Dedifferentiated amniotic fluid mesenchymal stem cell (primary cell): ENCODE data around the gene RTF1.
"Not testable (repeated sequence)": the region's sequence is repeated elsewhere in the genome, so short reads cannot be mapped to it uniquely, and the experiment has no call there.

ENCODE experiments used
- DNase-seq: peaks from one replicate; pipeline ENCODE4 v3.0.0-alpha.2; 2016; ENCODE audit errors: extremely low spot score

Gene RTF1

GRCh38 chr15:41437448-41437847 is 20.6 kb downstream of the RTF1 start:
- DNase-seq, result no peak

- no peak for DNase-seq
Measured at GRCh38 chr15:41438206-41438605, 21.3 kb downstream of the RTF1 start.

GRCh38 chr15:41438745-41439144 is 21.9 kb downstream of the RTF1 start:
- not testable (repeated sequence) for DNase-seq

- DNase-seq, result no peak
Measured at GRCh38 chr15:41443275-41443674, 26.4 kb downstream of the RTF1 start.

- no peak for DNase-seq
Measured at GRCh38 chr15:41445399-41445798, 28.5 kb downstream of the RTF1 start.

GRCh38 chr15:41462084-41462795 is 45.3 kb downstream of the RTF1 start:
- no peak for DNase-seq

- DNase-seq, result no peak
Measured at GRCh38 chr15:41464889-41465580, 48.1 kb downstream of the RTF1 start.

- DNase-seq, result peak; percentile 20
Measured at GRCh38 chr15:41465822-41466421, 49.0 kb downstream of the RTF1 start.

- no peak for DNase-seq
Measured at GRCh38 chr15:41466711-41467110, 49.8 kb downstream of the RTF1 start.

GRCh38 chr15:41469644-41470043 is 52.7 kb downstream of the RTF1 start:
- not testable (repeated sequence) for DNase-seq

- DNase-seq, result no peak
Measured at GRCh38 chr15:41473418-41473817, 56.5 kb downstream of the RTF1 start.

GRCh38 chr15:41474436-41474835 is 57.5 kb downstream of the RTF1 start:
- DNase-seq, result no peak

GRCh38 chr15:41474941-41475340 is 58.0 kb downstream of the RTF1 start:
- DNase-seq, result no peak

GRCh38 chr15:41476416-41477048 is 59.6 kb downstream of the RTF1 start:
- no peak for DNase-seq

GRCh38 chr15:41480396-41481140 is 63.7 kb downstream of the RTF1 start:
- no peak for DNase-seq

- DNase-seq, result no peak
Measured at GRCh38 chr15:41482110-41482877, 65.4 kb downstream of the RTF1 start.

- no peak for DNase-seq
Measured at GRCh38 chr15:41483115-41483514, 66.2 kb downstream of the RTF1 start.

GRCh38 chr15:41483519-41483918 is 66.6 kb downstream of the RTF1 start:
- DNase-seq, result no peak

- no peak for DNase-seq
Measured at GRCh38 chr15:41484937-41485625, 68.2 kb downstream of the RTF1 start.

- DNase-seq, result no peak
Measured at GRCh38 chr15:41486286-41486685, 69.4 kb downstream of the RTF1 start.
